ENCODE data around the gene RFTN1. TPM values are rescaled to one million over a fixed set of nuclear protein-coding genes. Genes with fewer than 3 reads are reported as not detected.

RFTN1 gene
- total and polyA plus RNA-seq, 10 of the 15 experiments (the other 5 are each of a cell fraction or from before 2014, with no cell fraction given): 20.6 to 213 (median 147) TPM

- TF ChIP-seq PKNOX1 (IDR thresholded peaks at IDR 0.05): no peak; the same call in 1 of the 2 replicates
- TF ChIP-seq ZBTB40 (IDR thresholded peaks at IDR 0.05; ENCODE audit: borderline replicate concordance): no peak
- no peak for TF ChIP-seq RBBP5 (conservative IDR thresholded peaks at IDR 0.05)
- no peak for TF ChIP-seq STAT1 (conservative IDR thresholded peaks at IDR 0.05)
- TF ChIP-seq ASH2L (IDR thresholded peaks at IDR 0.05; ENCODE audit: borderline replicate concordance, low read depth): no peak
- TF ChIP-seq FOS (IDR thresholded peaks at IDR 0.05; ENCODE audit: borderline replicate concordance, extremely low read depth, insufficient read length): no peak
- peak; percentile 53; the same call in 1 of the 2 replicates for TF ChIP-seq JUNB (IDR thresholded peaks at IDR 0.05)
- no peak for TF ChIP-seq RB1 (IDR thresholded peaks at IDR 0.05; ENCODE audit: borderline replicate concordance)
- TF ChIP-seq HSF1 (IDR thresholded peaks at IDR 0.05; ENCODE audit: low read depth, low read length): no peak
- TF ChIP-seq PAX8 (IDR thresholded peaks at IDR 0.05): no peak
- TF ChIP-seq BACH1 (IDR thresholded peaks at IDR 0.05; ENCODE audit: borderline replicate concordance): peak; percentile 50; the same call in 1 of the 2 replicates
- TF ChIP-seq YY1 (IDR thresholded peaks at IDR 0.05; ENCODE audit: low read depth, low read length): no peak
- TF ChIP-seq BMI1 (IDR thresholded peaks at IDR 0.05; ENCODE audit: borderline replicate concordance): peak; percentile 88; the same call in 1 of the 2 replicates
- no peak for TF ChIP-seq NR2C2 (IDR thresholded peaks at IDR 0.05; ENCODE audit: borderline replicate concordance, control insufficient read depth, insufficient read length, low read depth)
- no peak for TF ChIP-seq POLR2A (IDR thresholded peaks at IDR 0.05; ENCODE audit: low read depth, low read length)
- peak; percentile 85; the same call in 1 of the 3 replicates for TF ChIP-seq POU2F2 (IDR thresholded peaks at IDR 0.05; ENCODE audit: borderline replicate concordance, low read depth, low read length)
- TF ChIP-seq RAD21 (IDR thresholded peaks at IDR 0.05; ENCODE audit: insufficient read depth, low read depth, low read length): no peak
- peak; percentile 77; the same call in 1 of the 2 replicates for TF ChIP-seq CHD2 (IDR thresholded peaks at IDR 0.05; ENCODE audit: borderline replicate concordance, low read depth, low read length)
- no peak for TF ChIP-seq SIN3A (IDR thresholded peaks at IDR 0.05; ENCODE audit: low read depth, low read length)
- TF ChIP-seq SP1 (IDR thresholded peaks at IDR 0.05; ENCODE audit: low read depth, low read length): peak; percentile 78
- TF ChIP-seq ZBED1 (IDR thresholded peaks at IDR 0.05; ENCODE audit: borderline replicate concordance): no peak; the same call in 1 of the 2 replicates
- TF ChIP-seq STAT3 (IDR thresholded peaks at IDR 0.05; ENCODE audit: low read depth, low read length): no peak
- TF ChIP-seq BHLHE40 (IDR thresholded peaks at IDR 0.05; ENCODE audit: borderline replicate concordance in 1 of 2, low read depth in 2 of 2, low read length in 1 of 2): peak; percentile 84 to 90
- peak; percentile 84 for TF ChIP-seq ATF7 (IDR thresholded peaks at IDR 0.05; ENCODE audit: low read depth)
Measured at GRCh38 chr3:16372362-16373292, 140.9 kb downstream of the RFTN1 start (continued).
